Measurements from ENCODE around the gene HPX.

The HPX gene

GRCh38 chr11:6440906-6441358 is at the start of gene HPX:
Gene HPX (minus strand): TSS chr11:6440987. CDS start chr11:6440963, 24 bp downstream.
- DNase-seq: no peak

DNA sequence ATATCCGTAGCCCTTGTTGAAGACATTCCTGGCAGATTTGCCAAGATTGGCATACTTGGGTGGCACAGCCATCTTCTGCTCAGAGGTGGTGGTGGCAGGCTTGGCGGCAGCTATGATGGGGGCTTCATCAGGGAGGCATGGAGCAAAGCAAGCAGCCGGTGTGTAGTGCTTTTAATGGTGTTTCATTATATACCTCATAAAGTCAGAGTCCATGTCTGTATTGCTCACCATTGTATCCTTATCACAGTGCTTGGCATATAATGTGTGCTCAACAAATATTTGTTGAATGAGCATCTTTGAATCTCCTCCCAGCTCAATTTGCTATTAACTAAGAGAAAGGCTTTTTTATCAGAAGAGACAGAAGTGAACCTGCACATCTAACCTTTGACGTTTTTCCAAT is 48.5 kb upstream of the HPX start:
- no peak for DNase-seq

- no peak for DNase-seq
Observed at GRCh38 chr11:6488821-6489220, 48.0 kb upstream of the HPX start.

- no peak for DNase-seq
Observed at GRCh38 chr11:6488342-6488741, 47.6 kb upstream of the HPX start.

GRCh38 chr11:6486938-6487337 is 46.2 kb upstream of the HPX start:
- no peak for DNase-seq

- DNase-seq: no peak
Observed at GRCh38 chr11:6486256-6486655, 45.5 kb upstream of the HPX start.

DNA sequence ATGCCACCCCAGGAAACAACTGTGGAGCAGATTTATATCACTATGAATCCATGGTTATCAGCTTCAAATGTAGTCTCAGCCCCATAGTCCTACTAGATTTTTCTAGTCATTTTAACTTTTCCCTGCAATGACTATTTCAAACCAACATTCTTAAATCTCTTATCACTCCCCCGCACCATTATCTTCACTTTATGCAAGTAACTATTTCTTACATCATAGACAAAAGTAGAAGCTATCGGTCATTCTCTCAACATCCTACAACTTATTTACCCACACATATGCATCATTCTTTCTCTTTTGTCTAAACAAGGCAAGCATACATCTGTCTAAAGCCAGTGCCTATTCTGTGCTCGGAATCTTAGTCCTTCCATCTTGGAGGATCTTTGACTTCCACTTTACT is 44.9 kb upstream of the HPX start:
- no peak for DNase-seq

DNA sequence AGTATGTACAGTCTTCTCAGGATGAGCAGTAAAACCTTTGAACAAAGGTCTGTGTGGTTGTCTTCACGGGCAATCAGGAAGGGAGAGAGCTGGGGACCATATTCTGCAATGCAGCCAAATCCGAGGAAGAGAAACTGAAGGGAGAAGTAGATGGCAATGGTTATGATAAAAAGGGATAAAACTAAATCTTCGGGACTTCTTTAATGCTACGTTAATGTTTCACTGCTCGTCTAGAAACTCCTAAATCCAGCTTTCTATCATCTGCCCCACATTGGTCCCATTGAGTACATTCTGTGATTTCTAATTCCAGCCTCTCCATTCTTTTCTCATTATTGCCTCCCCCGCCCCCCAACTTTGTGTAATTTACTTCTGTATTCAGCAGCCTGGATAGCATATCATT is 42.2 kb upstream of the HPX start:
- DNase-seq: no peak

DNA sequence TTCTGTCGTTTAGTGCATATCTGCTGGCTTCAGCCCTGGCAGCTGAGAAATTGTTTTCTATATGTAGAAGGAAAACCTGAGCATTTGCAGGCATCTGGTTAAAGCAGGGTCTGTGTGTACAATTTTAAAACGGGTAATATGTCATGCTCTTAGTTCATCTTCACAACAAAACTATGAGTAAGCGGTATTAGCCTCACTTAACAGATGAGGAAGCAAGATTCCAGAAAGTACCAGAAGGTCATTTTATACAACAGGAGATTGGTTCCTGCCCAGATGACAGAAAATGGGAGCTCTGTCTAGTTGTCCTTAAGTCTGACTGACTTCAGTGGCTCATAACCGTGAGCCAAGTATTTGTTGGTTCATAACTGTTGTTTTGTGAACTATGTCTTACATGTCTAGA is 41.7 kb upstream of the HPX start:
- DNase-seq: no peak

DNA sequence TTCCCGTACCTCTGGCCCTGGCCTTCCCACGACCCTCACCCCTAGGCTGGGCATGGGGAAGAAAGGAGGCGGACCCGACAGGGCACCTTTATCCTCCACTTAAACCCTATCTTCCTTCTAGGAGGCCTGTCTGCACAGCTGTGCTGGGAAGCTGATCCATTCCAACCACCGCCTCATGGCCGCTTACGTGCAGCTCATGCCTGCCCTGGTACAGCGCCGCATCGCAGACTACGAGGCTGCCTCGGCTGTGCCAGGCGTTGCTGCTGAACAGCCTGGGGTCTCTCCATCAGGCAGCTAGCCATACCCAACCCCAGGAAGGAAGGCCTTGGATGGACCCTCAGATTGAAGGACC is 41.1 kb upstream of the HPX start:
- DNase-seq: no peak

DNA sequence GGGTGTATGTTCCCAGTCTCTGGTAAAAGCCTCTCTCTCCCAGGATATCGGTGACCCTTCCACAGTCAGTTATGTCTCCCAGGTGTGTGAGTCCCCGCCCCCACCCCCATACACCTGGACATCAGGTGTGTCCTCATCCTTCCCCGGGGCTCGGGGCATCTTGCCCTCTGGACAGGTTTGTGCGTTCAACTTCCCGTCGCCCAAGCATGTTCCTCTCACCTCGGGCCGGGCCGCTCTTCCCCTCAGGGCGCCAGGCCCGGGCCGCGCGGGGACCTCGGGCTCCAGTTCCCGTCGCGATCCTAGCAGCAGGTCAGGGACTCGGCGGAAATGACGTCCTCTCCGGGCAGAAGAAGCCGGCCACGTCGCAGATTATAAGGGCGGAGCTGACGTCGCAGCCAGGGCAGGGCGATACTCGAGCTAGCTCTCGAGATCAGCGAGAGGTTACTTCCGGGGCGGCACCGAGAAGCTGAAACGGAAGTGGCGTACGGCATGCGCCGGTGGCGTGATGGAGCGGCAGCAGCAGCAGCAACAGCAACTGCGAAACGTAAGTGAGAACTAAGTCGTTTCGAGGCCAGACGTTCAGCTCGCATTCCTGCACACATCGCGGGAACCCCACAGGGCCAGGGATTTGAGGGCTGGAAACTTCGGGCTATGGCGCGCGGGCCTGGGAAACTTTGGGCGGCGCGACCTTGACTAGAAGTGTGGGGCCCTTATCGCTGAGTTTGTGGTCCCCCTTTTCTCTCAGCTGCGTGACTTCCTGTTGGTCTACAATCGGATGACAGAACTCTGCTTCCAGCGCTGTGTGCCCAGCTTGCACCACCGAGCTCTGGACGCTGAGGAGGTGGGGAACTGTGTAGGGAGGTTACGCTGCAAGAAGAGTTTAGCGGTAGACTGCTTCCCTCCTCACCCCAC is 40.5 kb upstream of the HPX start, which contains the start of the genes ARFIP2 and TIMM10B:
TSS of gene ARFIP2 (minus strand) at position 320 of the 912 bp plus-strand sequence. CDS start 910 bp downstream, outside the sequence.
TSS of gene TIMM10B (plus strand) at position 490 of the 912 bp plus-strand sequence. CDS start at position 506, 16 bp downstream.
- DNase-seq: peak; percentile 89

DNA sequence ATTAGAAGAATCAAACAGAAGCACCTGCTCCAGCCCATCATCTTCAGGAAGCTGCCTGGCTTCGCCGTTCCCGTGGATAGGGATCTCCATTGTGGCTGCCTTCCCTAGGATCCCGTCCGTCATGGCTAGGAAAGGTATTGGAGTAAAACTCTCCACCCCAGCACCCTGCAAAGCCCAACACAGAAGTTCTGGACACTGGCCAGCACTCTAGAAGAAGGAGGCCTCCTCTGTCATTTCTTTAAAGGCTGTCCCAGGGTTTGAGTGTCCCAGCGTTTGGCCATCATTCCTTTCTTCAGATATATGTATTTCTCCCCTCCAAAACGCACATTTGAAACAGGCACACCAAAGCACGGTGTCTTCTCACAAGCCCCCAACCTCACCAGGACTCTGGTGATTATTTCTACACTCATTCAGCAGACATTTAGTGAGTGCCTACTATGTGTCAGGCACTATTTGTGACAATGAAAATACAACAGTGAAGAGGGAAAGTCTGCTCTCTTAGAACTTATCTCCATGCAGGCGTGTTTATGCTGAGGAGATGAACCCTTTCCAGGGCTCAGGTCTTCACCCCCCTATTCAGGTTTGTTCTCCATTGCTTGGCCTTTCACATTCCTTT is 39.6 kb upstream of the HPX start:
- DNase-seq: no peak

- DNase-seq: no peak
Observed at GRCh38 chr11:6476571-6476970, 35.8 kb upstream of the HPX start.

DNA sequence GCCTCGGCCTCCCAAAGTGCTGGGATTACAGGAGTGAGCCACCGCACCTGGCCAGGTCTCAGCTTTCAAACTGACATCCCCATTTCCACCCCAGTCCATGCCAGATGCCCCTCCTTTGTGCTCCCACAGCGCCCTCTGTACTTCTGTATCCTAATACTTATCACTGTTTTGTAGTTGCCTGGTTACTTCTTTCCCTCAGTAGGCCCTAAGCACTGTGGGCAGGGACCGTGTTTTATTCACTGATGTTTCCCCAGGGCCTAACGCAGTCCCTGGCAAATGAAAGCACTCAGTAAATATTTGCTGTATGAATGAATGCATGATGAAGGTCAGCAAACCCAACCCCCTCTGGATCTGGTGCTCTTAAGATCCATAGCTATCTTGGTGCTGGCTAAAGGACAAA is 35.1 kb upstream of the HPX start:
- DNase-seq: no peak

GRCh38 chr11:6474806-6475500 is 34.2 kb upstream of the HPX start:
- no peak for DNase-seq

GRCh38 chr11:6474413-6474792 is 33.6 kb upstream of the HPX start:
- DNase-seq: no peak

GRCh38 chr11:6473451-6474412 is 32.9 kb upstream of the HPX start, which contains the start of gene TRIM3:
Gene TRIM3 (minus strand): TSS chr11:6473941. CDS start chr11:6465695, 8,246 bp downstream.
- no peak for DNase-seq

GRCh38 chr11:6472934-6473333 is 32.1 kb upstream of the HPX start:
- DNase-seq: no peak

DNA sequence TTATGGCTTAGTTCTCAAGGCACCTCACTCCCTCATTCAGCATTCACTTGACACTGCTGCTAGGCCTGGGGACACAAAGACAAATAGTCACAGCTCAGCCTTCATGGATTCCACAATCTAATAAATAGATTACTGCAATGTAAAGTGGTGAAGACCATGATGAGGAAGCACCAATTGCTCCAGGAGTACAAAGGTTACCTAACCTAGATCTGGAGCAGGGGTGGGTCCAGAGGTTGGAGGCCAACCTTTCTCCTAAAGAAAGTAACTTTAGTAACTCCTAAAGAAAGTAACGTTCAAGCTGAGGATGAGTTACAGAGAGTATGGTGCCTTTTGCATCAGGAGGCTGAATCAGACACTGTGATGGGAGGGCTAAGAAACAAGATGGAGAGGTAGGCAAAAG is 28.8 kb upstream of the HPX start:
- no peak for DNase-seq

- DNase-seq: no peak
Observed at GRCh38 chr11:6468712-6469495, 28.1 kb upstream of the HPX start.

DNA sequence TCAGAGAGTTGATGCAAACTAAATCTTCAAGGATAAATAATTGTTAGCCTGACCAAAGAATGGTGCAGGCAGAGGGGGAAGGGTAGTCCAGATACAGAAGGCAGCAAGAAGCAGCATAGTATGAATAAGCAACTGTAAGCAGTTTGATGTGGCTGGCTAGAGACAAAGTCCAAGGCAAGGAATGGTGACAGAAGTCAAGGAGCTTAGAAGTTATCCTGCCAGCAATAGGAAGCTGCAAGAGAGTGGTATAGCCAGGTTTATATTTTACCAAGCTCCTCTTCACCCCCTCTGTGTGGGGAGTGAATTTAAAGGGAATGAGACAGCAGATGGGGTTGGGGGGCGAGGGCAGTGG is 18.3 kb upstream of the HPX start:
- DNase-seq: no peak
